Kidney (tissue), 14 donors: Measurements from ENCODE around the gene RWDD4. TPM values are rescaled to one million over a fixed set of nuclear protein-coding genes. Genes with fewer than 3 reads are reported as not detected.

ENCODE experiments used
- DNase-seq, 5 donors: peaks; one replicate each; pipeline ENCODE4 v3.0.0-alpha.2; 2013 to 2020
- FAIRE-seq: peaks from 2 replicates; lab custom pipeline; 2012; peaks lifted over from hg19 to GRCh38; lab: Jason Lieb, UNC
- H3K27ac ChIP-seq, 2 donors: one replicate each; pipeline ENCODE4 v1.7.0; 2013; ENCODE audit warnings: low read depth in 2 of 2, low read length in 2 of 2, inconsistent platforms in 1 of 2
- H3K27me3 ChIP-seq: one replicate; pipeline ENCODE4 v1.7.1; 2013; ENCODE audit warnings: low read length, inconsistent platforms; ENCODE audit not compliant: control insufficient read depth, insufficient read depth
- H3K36me3 ChIP-seq, 3 donors: one replicate each; pipeline versions ENCODE4 v1.7.0 to v1.7.1; 2013; ENCODE audit warnings: low read length in 3 of 3, control low read depth in 1 of 3, inconsistent platforms in 1 of 3; ENCODE audit not compliant: insufficient read depth in 3 of 3, control insufficient read depth in 2 of 3
- H3K4me1 ChIP-seq, 3 donors: one replicate each; pipeline versions ENCODE4 v1.7.0 to v1.7.1; 2013; ENCODE audit warnings: low read length in 3 of 3, inconsistent platforms in 1 of 3, low read depth in 1 of 3; ENCODE audit not compliant: control insufficient read depth in 2 of 3, insufficient read depth in 2 of 3
- H3K4me3 ChIP-seq, 3 donors: one replicate each; pipeline versions ENCODE4 v1.7.0 to v1.8.1; 2013; ENCODE audit warnings: low read length in 3 of 3, control low read depth in 1 of 3, inconsistent platforms in 1 of 3
- H3K9ac ChIP-seq, 3 donors: one replicate each; pipeline versions ENCODE4 v1.7.0 to v1.7.1; 2013; ENCODE audit warnings: low read length in 3 of 3, control low read depth in 1 of 3, inconsistent platforms in 1 of 3
- H3K9me3 ChIP-seq, 3 donors: one replicate each; pipeline versions ENCODE4 v1.7.0 to v1.7.1; 2013; ENCODE audit warnings: low read length in 3 of 3, control low read depth in 1 of 3, inconsistent platforms in 1 of 3; ENCODE audit not compliant: control insufficient read depth in 2 of 3, insufficient read depth in 1 of 3
- intact Hi-C: fragments of 100-400 bp; cut with DNase I; formaldehyde crosslinking; loops from one replicate; pipeline ENCODE4 v1.11.1; 2022
- polyA plus RNA-seq: library from polyadenylated mRNA; stranded (reverse); fragments of 350-450 nt; fragmentation: Illumina TruSeq; extraction: RNeasy Lipid Tissue Mini Kit (QIAGEN cat#74804); gene quantifications from one replicate; pipeline ENCODE4 v1.2.3, GENCODE V29; 2014; ENCODE audit warnings: low read depth, low replicate concordance; ENCODE audit not compliant: insufficient read depth
- total RNA-seq: library from RNA; stranded (reverse); fragmentation: NEBNext Ultra II Directional; extraction: Animal tissue kit (Norgen Biotek cat#: 25700); gene quantifications from one replicate; pipeline ENCODE4 v1.2.1, GENCODE V29; 2021
- TF ChIP-seq, protein P1 (sequence below): IDR thresholded peaks from 3 replicates; pipeline ENCODE4 v1.5.1; 2012; ENCODE audit warnings: mild to moderate bottlenecking, moderate library complexity, borderline replicate concordance; ENCODE audit not compliant: insufficient read depth; ENCODE audit errors: extremely low read depth
- donor health status: control.
- donor health status: control.
- donor health status: control.
- donor health status: control.
- donor health status: control.
- donor health status: DM: yes; HTN: yes; CAD: no.
- donor health status: Normal renal cell carcinoma (clear cell type).

The RWDD4 gene
- total and polyA plus RNA-seq, 2 donors from 2014 or later: 17.7 to 19.1 TPM

DNA sequence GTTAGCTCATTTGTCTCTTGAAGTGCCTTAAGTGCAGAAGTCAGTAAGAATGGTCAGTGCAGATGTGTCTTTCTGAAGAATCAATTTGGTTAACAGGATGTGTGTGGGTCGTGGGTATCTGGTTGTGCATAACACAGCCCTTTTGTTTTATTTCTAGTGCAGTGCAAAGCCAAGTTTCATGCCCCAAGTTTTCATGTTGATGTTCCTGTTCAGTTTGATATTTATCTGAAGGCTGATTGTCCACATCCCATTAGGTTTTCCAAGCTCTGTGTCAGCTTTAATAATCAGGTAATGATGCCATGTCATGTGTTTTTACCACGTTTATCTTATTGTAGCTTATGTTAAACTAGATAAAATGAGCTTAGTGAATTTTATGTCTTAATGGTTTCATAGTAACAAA lies 27.5 kb upstream of the RWDD4 start:
- H3K27ac ChIP-seq: no peak overlapping the region
- H3K36me3 ChIP-seq: peaks cover 2 to 28% (median 11%) of the 10 kb centered on the region in 3 donors
- FAIRE-seq (no peak), DNase-seq (no peak)
- intact Hi-C loops: no loop called here
- no peaks in the 10 kb centered on the region for H3K4me1 ChIP-seq
- H3K9me3 ChIP-seq: no peaks in the 10 kb centered on the region
- H3K4me3 ChIP-seq: no peak overlapping the region
- no peak overlapping the region for H3K9ac ChIP-seq
- no peaks in the 10 kb centered on the region for H3K27me3 ChIP-seq
- TF ChIP-seq, protein P1, sequence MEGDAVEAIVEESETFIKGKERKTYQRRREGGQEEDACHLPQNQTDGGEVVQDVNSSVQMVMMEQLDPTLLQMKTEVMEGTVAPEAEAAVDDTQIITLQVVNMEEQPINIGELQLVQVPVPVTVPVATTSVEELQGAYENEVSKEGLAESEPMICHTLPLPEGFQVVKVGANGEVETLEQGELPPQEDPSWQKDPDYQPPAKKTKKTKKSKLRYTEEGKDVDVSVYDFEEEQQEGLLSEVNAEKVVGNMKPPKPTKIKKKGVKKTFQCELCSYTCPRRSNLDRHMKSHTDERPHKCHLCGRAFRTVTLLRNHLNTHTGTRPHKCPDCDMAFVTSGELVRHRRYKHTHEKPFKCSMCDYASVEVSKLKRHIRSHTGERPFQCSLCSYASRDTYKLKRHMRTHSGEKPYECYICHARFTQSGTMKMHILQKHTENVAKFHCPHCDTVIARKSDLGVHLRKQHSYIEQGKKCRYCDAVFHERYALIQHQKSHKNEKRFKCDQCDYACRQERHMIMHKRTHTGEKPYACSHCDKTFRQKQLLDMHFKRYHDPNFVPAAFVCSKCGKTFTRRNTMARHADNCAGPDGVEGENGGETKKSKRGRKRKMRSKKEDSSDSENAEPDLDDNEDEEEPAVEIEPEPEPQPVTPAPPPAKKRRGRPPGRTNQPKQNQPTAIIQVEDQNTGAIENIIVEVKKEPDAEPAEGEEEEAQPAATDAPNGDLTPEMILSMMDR: no peak

DNA sequence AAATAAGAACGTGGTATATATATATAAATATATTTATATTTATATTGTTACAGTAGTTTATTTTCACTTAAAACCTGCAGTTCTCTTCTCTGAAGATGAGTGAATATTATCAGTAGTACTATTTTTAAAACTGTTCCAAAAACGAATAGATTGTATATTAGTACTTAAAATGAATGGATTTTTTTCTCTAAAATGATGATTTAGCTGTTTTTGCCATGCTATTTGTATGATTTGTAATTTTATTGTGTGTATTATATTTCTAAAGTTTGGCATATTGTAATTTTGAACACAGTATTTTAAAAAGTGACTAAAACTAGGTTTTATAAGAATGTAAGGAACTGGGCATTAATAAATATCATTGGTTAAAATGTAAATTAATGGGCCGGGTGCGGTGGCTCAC lies 22.1 kb upstream of the RWDD4 start:
- FAIRE-seq: peak; percentile 6
- no peak for DNase-seq
- Histone ChIP-seq H3K9ac (no peak overlapping the region), H3K4me1 (no peaks in the 10 kb centered on the region), H3K27ac (no peak overlapping the region), H3K27me3 (no peaks in the 10 kb centered on the region), H3K9me3 (no peaks in the 10 kb centered on the region), H3K4me3 (no peak overlapping the region), H3K36me3 (peaks cover 2 to 50% (median 8%) of the 10 kb centered on the region in 3 donors)
- intact Hi-C loops: no loop called here
- TF ChIP-seq, protein P1: no peak

DNA sequence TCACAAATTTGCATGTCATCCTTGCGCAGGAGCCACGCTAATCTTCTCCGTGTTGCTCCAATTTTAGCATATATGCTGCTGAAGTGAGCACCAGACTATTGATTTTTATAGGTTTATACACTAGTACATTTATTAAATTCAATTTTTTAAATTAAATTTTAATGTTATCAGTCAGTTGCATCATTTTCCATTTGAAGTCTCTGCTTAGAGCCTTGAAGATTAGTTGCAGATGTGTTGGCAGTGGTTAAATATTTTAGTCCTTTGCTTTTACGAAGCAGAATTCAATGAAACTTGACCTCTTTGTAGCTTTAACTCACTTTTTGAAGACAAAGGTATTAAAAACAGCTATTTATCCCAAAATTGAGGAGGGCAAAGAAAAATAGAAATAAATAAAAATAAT lies 16.6 kb upstream of the RWDD4 start:
- DNase-seq: no peak
- no peaks in the 10 kb centered on the region for H3K9me3 ChIP-seq
- no peak overlapping the region for H3K9ac ChIP-seq
- intact Hi-C loops: no loop called here
- H3K4me1 ChIP-seq: no peaks in the 10 kb centered on the region
- H3K36me3 ChIP-seq: peaks cover 0 to 31% (median 2%) of the 10 kb centered on the region in 3 donors
- no peak overlapping the region for H3K27ac ChIP-seq
- TF ChIP-seq, protein P1: no peak
- no peak for FAIRE-seq
- no peak overlapping the region for H3K4me3 ChIP-seq
- no peaks in the 10 kb centered on the region for H3K27me3 ChIP-seq

DNA sequence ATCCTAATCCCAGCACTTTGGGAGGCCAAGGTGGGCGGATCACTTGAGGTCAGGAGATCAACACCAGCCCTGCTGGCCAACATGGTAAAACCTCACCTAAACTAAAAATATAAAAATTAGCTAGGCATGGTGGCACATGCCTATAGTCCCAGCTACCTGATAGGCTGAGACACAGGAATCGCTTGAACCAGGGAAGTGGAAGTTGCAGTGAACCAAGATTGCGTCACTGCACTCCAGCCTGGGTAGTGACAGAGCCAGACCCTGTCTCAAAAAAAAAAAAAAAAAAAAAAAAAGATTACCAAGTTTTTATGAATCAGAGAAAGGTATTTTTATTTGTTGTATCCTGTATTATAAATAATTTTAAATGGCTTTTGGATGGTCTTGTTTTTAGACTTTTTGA lies 15.2 kb upstream of the RWDD4 start:
- Histone ChIP-seq H3K27me3 (no peaks in the 10 kb centered on the region), H3K4me1 (no peaks in the 10 kb centered on the region), H3K9me3 (no peaks in the 10 kb centered on the region), H3K9ac (no peak overlapping the region), H3K4me3 (no peak overlapping the region), H3K36me3 (peaks cover 5 to 35% (median 9%) of the 10 kb centered on the region in 3 donors), H3K27ac (no peak overlapping the region)
- FAIRE-seq: no peak
- TF ChIP-seq, protein P1: no peak
- no peak for DNase-seq
- intact Hi-C loops: no loop called here
